Measurements from ENCODE around the gene ALAS1.

Gene ALAS1

GRCh38 chr3:52227117-52227516, 29.2 kb downstream of the ALAS1 start:
- DNase-seq (ENCODE audit: low read depth in 1 of 2, low spot score in 1 of 2), result no peak
- Histone ChIP-seq H3K27me3 (ENCODE audit: insufficient read depth, poor library complexity, severe bottlenecking) (no peaks in the 10 kb centered on the region), H3K27ac (replicated peaks) (peak overlapping the region; percentile 76), H3K4me3 (replicated peaks; ENCODE audit: insufficient read depth, low read length) (no peak overlapping the region)
- no peak for TF ChIP-seq REST (IDR thresholded peaks at IDR 0.05; ENCODE audit: insufficient replicate concordance, low read depth)
- no peak for TF ChIP-seq GABPA (IDR thresholded peaks at IDR 0.05; ENCODE audit: low read depth)
- no peak for TF ChIP-seq POLR2AphosphoS5 (IDR thresholded peaks at IDR 0.05; ENCODE audit: low read depth)
- TF ChIP-seq CTCF (IDR thresholded peaks at IDR 0.05; ENCODE audit: insufficient read depth, low read length), result no peak
- no peak for TF ChIP-seq SPI1 (IDR thresholded peaks at IDR 0.05; ENCODE audit: borderline replicate concordance, low read depth)

- Histone ChIP-seq H3K27me3 (ENCODE audit: insufficient read depth, poor library complexity, severe bottlenecking) (no peaks in the 10 kb centered on the region), H3K27ac (replicated peaks) (no peak overlapping the region; the same call in 1 of the 2 replicates), H3K4me3 (replicated peaks; ENCODE audit: insufficient read depth, low read length) (no peak overlapping the region)
- DNase-seq (ENCODE audit: low read depth in 1 of 2, low spot score in 1 of 2), result no peak
- TF ChIP-seq GABPA (IDR thresholded peaks at IDR 0.05; ENCODE audit: low read depth) (no peak), POLR2AphosphoS5 (IDR thresholded peaks at IDR 0.05; ENCODE audit: low read depth) (no peak), REST (IDR thresholded peaks at IDR 0.05; ENCODE audit: insufficient replicate concordance, low read depth) (no peak), SPI1 (IDR thresholded peaks at IDR 0.05; ENCODE audit: borderline replicate concordance, low read depth) (no peak)
These were observed 29.8 kb downstream of the ALAS1 start for GRCh38 chr3:52227766-52228165.

- TF ChIP-seq REST (IDR thresholded peaks at IDR 0.05; ENCODE audit: insufficient replicate concordance, low read depth) (no peak), GABPA (IDR thresholded peaks at IDR 0.05; ENCODE audit: low read depth) (no peak), SPI1 (IDR thresholded peaks at IDR 0.05; ENCODE audit: borderline replicate concordance, low read depth) (no peak), CTCF (IDR thresholded peaks at IDR 0.05; ENCODE audit: insufficient read depth, low read length) (no peak), POLR2AphosphoS5 (IDR thresholded peaks at IDR 0.05; ENCODE audit: low read depth) (no peak; the same call in none of the 2 replicates)
- no peak overlapping the region for H3K27ac ChIP-seq (replicated peaks)
- no peak for DNase-seq (ENCODE audit: low read depth in 1 of 2, low spot score in 1 of 2)
- no peaks in the 10 kb centered on the region for H3K27me3 ChIP-seq (ENCODE audit: insufficient read depth, poor library complexity, severe bottlenecking)
- H3K4me3 ChIP-seq (replicated peaks; ENCODE audit: insufficient read depth, low read length), result no peak overlapping the region
These were observed 30.3 kb downstream of the ALAS1 start for GRCh38 chr3:52228266-52228665.
